ENCODE results near the gene HSPB2. TPM values are rescaled to one million over a fixed set of nuclear protein-coding genes. Genes with fewer than 3 reads are reported as not detected.

HSPB2 gene
- total RNA-seq, 2 donors from 2014 or later: 0.73 to 3.1 TPM

GRCh38 chr11:111933872-111934271 lies 21.3 kb downstream of the HSPB2 start:
- intact Hi-C loops (cut with DNase I, micrococcal nuclease): loop anchor here in 1 of 2 donors (5.0 kb wide), 1 partner anchor 48 kb away; no protein-coding TSS in a partner anchor
- ATAC-seq: no peak
- DNase-seq: no peak

GRCh38 chr11:111934306-111934705 lies 21.8 kb downstream of the HSPB2 start:
- no peak for DNase-seq
- intact Hi-C loops (cut with DNase I, micrococcal nuclease): loop anchor here in 1 of 2 donors (5.0 kb wide), 1 partner anchor 48 kb away; no protein-coding TSS in a partner anchor
- ATAC-seq: no peak

DNA sequence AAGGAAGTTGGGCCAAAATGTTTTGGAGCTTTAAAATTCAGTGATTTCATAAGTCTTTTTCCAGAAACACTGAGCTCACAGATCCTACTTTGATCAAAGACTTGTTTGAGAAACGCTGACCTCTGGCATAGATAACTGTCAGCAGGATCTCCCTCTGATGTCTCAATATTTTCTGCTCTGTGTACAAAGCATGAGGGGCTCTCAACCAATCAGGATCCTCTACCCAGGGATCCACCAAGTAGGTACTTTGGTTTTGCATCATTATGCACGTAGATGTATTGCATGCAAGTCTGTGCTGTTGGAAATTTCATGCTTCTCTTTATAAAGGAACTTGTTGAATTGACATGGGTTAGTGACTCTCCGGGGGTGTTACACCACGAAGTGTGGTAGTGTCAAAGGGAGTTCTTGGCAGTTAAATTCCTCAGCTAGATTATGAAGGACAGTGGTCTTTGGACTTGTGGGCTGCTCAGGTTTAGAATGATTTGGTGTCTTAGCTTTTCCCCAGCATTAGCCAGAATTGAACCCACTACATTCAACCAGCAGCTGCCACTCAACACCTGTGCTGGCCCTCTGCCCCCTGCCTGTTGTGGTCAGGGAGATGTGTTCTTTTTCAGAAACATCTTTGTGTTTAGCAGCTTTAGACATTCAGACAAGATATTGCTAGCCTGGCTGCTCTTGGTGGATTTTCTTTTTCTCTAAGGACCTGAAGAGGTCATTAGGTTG lies 22.9 kb downstream of the HSPB2 start:
- no peak for DNase-seq
- intact Hi-C loops (cut with DNase I, micrococcal nuclease): no loop called here
- no peak for ATAC-seq

DNA sequence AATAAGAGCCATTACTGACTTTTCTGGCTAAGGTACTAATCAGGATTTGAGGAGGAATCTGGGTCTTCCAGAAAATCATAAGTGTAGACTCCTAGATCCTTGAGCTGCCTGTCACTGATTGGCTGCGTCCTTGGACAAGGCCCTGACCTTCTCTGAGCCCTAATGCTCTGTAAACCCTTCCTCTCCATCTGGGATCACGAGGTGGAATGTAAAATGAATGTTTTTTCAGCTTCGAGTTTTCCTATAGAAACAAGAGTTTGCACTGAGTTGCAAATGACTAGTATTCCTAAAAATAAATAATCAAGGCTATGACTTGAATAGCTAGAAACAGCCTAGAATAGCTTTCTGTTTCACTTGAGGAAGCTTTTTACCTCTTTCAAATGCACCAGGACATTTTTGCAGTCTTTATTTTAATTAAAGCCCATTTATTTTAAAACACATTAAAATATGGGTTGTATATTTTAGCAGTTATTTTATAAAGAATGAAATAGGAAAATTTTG lies 23.6 kb downstream of the HSPB2 start:
- ATAC-seq (no peak), DNase-seq (no peak)
- intact Hi-C loops (cut with DNase I, micrococcal nuclease): no loop called here

DNA sequence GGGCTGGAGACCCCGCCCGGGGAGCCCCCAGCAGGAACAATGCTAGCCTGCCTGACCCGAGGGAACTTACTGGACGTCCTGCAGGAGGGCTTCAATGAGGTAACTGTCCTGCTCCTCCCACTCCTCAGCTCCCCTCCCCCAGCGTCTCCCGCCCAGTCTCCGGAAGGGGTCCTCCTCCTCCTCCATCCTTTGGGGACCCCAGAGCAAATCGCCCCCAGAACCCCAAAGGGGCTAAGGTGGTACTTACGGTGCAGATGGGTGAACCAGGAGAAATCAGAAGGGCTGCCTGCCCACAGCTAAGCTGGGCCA lies 24.9 kb downstream of the HSPB2 start:
- intact Hi-C loops (cut with DNase I, micrococcal nuclease): no loop called here
- DNase-seq (no peak), ATAC-seq (no peak)

GRCh38 chr11:111937844-111938243 lies 25.3 kb downstream of the HSPB2 start:
- intact Hi-C loops (cut with DNase I, micrococcal nuclease): no loop called here
- DNase-seq (no peak), ATAC-seq (no peak)

- no peak for ATAC-seq
- intact Hi-C loops (cut with DNase I, micrococcal nuclease): no loop called here
- no peak for DNase-seq
Observed at GRCh38 chr11:111938687-111939160, 26.2 kb downstream of the HSPB2 start.

DNA sequence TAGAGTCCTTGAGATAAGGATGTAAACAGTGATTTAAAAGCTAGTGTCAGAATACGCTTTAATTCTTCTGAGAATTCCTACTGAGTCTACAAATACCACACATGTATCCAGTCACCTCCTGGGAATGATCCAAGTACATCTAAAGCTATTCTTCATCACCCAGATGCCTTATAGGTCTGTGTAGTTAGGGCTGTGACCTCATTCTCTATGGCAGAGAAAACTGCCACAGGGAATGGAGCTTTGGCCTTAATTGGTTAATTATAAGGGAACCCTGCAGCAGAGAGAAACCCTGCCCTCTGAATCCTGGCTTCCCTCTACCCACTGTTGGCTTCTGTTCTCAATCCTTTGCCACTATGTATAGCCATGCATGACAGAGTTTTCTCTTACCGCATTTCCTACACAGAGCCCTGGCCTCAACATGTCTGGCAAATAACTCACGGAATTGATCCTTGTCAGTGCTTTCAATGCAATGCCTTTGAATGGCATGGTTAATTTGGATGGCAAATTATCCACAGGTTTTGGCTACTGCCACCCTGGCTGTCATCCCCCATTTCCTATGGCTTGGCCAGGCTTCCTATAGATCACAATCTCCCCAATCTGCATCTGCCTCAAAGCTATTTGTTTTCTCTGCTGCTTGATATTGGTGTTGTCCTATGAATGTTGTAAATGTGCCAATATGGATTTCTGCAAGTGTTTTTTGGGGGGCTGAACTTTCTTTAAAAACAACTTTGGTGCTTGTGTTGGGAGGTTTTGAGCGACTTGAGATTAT lies 27.5 kb downstream of the HSPB2 start:
- intact Hi-C loops (cut with DNase I, micrococcal nuclease): no loop called here
- ATAC-seq (no peak), DNase-seq (no peak)

DNA sequence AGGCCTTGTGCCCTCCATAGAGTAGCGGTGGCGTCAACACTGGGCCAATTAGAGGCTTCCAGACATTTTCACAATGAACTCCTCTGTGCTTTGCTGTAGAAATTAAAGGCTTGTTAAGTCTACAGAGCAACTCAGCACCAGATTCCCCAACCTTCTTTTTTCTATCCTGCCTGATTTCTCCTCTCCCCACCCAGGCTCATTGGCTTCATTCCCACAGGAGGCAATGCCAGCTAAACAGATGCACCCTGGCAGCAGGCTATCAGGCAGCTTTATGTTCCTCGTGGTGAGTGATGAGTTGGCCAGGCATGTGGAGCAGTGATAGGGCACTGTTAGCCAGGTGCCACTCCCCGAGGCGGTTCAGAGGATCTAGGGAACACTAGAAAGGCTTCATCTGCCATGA lies 29.4 kb downstream of the HSPB2 start:
- DNase-seq: no peak
- peak; percentile 56 for ATAC-seq
- intact Hi-C loops (cut with DNase I, micrococcal nuclease): no loop called here

DNA sequence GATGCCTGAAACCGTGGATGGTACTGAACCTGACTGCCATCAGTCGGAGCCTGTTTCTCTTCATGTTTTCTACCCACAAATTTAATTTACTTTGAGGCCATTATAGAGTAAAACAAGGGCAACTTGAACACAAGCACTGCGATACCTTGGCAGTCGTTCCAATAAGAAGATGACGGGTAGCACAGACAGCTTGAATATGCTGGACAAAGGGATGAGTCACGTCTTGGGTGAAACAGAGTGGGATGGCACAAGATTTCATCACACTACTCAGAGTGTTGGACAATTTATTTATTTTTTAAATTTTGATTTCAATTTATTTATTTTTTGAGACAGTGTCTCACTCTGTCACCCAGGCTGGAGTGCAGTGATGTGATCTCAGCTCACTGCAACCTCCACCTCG lies 30.3 kb downstream of the HSPB2 start:
- no peak for DNase-seq
- intact Hi-C loops (cut with DNase I, micrococcal nuclease): no loop called here
- ATAC-seq: no peak

- DNase-seq: no peak
- intact Hi-C loops (cut with DNase I, micrococcal nuclease): no loop called here
- no peak for ATAC-seq
Observed at GRCh38 chr11:111944139-111944538, 31.6 kb downstream of the HSPB2 start.

GRCh38 chr11:111944651-111945051 lies 32.1 kb downstream of the HSPB2 start:
- no peak for DNase-seq
- no peak for ATAC-seq
- intact Hi-C loops (cut with DNase I, micrococcal nuclease): no loop called here

GRCh38 chr11:111945198-111945597 lies 32.7 kb downstream of the HSPB2 start:
- no peak for DNase-seq
- intact Hi-C loops (cut with DNase I, micrococcal nuclease): no loop called here
- no peak for ATAC-seq

DNA sequence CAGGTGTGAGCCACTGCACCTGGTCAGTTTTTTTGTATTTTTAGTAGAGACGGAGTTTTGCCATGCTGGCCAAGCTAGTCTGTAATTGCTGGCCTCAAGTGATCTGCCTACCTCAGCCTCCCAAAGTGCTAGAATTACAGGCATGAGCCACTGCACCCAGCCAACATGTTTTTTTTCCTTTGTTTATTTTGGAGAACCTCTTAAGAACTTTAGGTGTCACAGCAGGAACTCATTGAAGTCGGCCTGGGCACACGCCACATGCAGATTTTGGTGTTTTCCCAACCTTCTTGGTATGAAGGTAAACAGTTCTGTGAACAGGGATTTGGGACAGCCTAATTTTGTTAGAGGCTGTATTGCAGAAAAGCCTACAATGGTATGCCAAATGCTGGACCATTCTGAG lies 34.0 kb downstream of the HSPB2 start:
- intact Hi-C loops (cut with DNase I, micrococcal nuclease): no loop called here
- DNase-seq (no peak), ATAC-seq (no peak)

GRCh38 chr11:111947143-111947542 lies 34.6 kb downstream of the HSPB2 start:
- ATAC-seq (no peak), DNase-seq (no peak)
- intact Hi-C loops (cut with DNase I, micrococcal nuclease): no loop called here

GRCh38 chr11:111949519-111950426 lies 37.2 kb downstream of the HSPB2 start:
- no peak for DNase-seq
- intact Hi-C loops (cut with DNase I, micrococcal nuclease): no loop called here
- ATAC-seq: no peak

- intact Hi-C loops (cut with DNase I, micrococcal nuclease): no loop called here
- ATAC-seq: no peak
- DNase-seq: no peak
Observed at GRCh38 chr11:111951565-111951964, 39.0 kb downstream of the HSPB2 start.

- DNase-seq (no peak), ATAC-seq (no peak)
- intact Hi-C loops (cut with DNase I, micrococcal nuclease): no loop called here
Observed at GRCh38 chr11:111954154-111954553, 41.6 kb downstream of the HSPB2 start.

All from left colon (tissue), 2 donors.